ENCODE data around the gene KLK2. TPM values are rescaled to one million over a fixed set of nuclear protein-coding genes. Genes with fewer than 3 reads are reported as not detected.
A peak's percentile ranks its signal among the peaks of the same experiment; 100 is the strongest.

Gene KLK2
- not detected for polyA plus RNA-seq (2013, experiment 1 of 2)
- polyA plus RNA-seq (2013, experiment 2 of 2): not detected

GRCh38 chr19:50873056-50873455, at the start of gene KLK2:
TSS of gene KLK2 (plus strand) at chr19:50873439. CDS start at chr19:50873474, 35 bp downstream.
- Histone ChIP-seq H3K4me1 (ENCODE audit: control insufficient read depth, insufficient read depth, low read length, poor library complexity, severe bottlenecking) (no peaks in the 10 kb centered on the region), H3K4me3 (ENCODE audit: extremely low read depth, insufficient read depth, low read length, poor library complexity, severe bottlenecking) (no peak within 1 kb of the TSS), H3K36me3 (ENCODE audit: control insufficient read depth, insufficient read depth, low read length) (no peaks in the 10 kb centered on the region), H3K27ac (ENCODE audit: low read depth, low read length, severe bottlenecking) (no peak within 1 kb of the TSS), H3K9me3 (ENCODE audit: control insufficient read depth, low read length) (no peaks in the 10 kb centered on the region)
- 85 to 100% methylated on average over 2 of the region's 3 CpGs for WGBS, 2 experiments (ENCODE audit: insufficient coverage in 2 of 2)

- Histone ChIP-seq H3K9me3 (ENCODE audit: control insufficient read depth, low read length) (no peaks in the 10 kb centered on the region), H3K36me3 (ENCODE audit: control insufficient read depth, insufficient read depth, low read length) (no peaks in the 10 kb centered on the region), H3K4me1 (ENCODE audit: control insufficient read depth, insufficient read depth, low read length, poor library complexity, severe bottlenecking) (no peaks in the 10 kb centered on the region), H3K27ac (ENCODE audit: low read depth, low read length, severe bottlenecking) (no peak overlapping the region), H3K4me3 (ENCODE audit: extremely low read depth, insufficient read depth, low read length, poor library complexity, severe bottlenecking) (no peak overlapping the region)
- WGBS, 2 experiments (ENCODE audit: insufficient coverage in 2 of 2): 88 to 89% methylated on average over 38 of the region's 43 CpGs
These were observed 46.6 kb upstream of the KLK2 start for GRCh38 chr19:50826492-50827240.

GRCh38 chr19:50827476-50827875, 45.8 kb upstream of the KLK2 start:
- H3K4me3 ChIP-seq (ENCODE audit: extremely low read depth, insufficient read depth, low read length, poor library complexity, severe bottlenecking): no peak overlapping the region
- no peaks in the 10 kb centered on the region for H3K9me3 ChIP-seq (ENCODE audit: control insufficient read depth, low read length)
- no peaks in the 10 kb centered on the region for H3K36me3 ChIP-seq (ENCODE audit: control insufficient read depth, insufficient read depth, low read length)
- H3K4me1 ChIP-seq (ENCODE audit: control insufficient read depth, insufficient read depth, low read length, poor library complexity, severe bottlenecking): no peaks in the 10 kb centered on the region
- H3K27ac ChIP-seq (ENCODE audit: low read depth, low read length, severe bottlenecking): no peak overlapping the region
- 88 to 90% methylated on average over 1 to 2 of the region's 14 CpGs for WGBS, 2 experiments (ENCODE audit: insufficient coverage in 2 of 2)

GRCh38 chr19:50829801-50830200, 43.4 kb upstream of the KLK2 start:
- H3K4me3 ChIP-seq (ENCODE audit: extremely low read depth, insufficient read depth, low read length, poor library complexity, severe bottlenecking): no peak overlapping the region
- H3K27ac ChIP-seq (ENCODE audit: low read depth, low read length, severe bottlenecking): no peak overlapping the region
- 100% methylated on average over 1 of the region's 5 CpGs; no CpG with 5 or more reads in 1 of the 2 experiments for WGBS, 2 experiments (ENCODE audit: insufficient coverage in 2 of 2)
- no peaks in the 10 kb centered on the region for H3K9me3 ChIP-seq (ENCODE audit: control insufficient read depth, low read length)
- no peaks in the 10 kb centered on the region for H3K4me1 ChIP-seq (ENCODE audit: control insufficient read depth, insufficient read depth, low read length, poor library complexity, severe bottlenecking)
- no peaks in the 10 kb centered on the region for H3K36me3 ChIP-seq (ENCODE audit: control insufficient read depth, insufficient read depth, low read length)

GRCh38 chr19:50830266-50831025, 42.8 kb upstream of the KLK2 start:
- no peak overlapping the region for H3K27ac ChIP-seq (ENCODE audit: low read depth, low read length, severe bottlenecking)
- WGBS, 2 experiments (ENCODE audit: insufficient coverage in 2 of 2): 54 to 62% methylated on average over 5 to 6 of the region's 17 CpGs
- H3K9me3 ChIP-seq (ENCODE audit: control insufficient read depth, low read length): no peaks in the 10 kb centered on the region
- no peaks in the 10 kb centered on the region for H3K36me3 ChIP-seq (ENCODE audit: control insufficient read depth, insufficient read depth, low read length)
- H3K4me1 ChIP-seq (ENCODE audit: control insufficient read depth, insufficient read depth, low read length, poor library complexity, severe bottlenecking): no peaks in the 10 kb centered on the region
- no peak overlapping the region for H3K4me3 ChIP-seq (ENCODE audit: extremely low read depth, insufficient read depth, low read length, poor library complexity, severe bottlenecking)

- H3K9me3 ChIP-seq (ENCODE audit: control insufficient read depth, low read length): no peaks in the 10 kb centered on the region
- 72 to 79% methylated on average over 4 to 7 of the region's 7 CpGs for WGBS, 2 experiments (ENCODE audit: insufficient coverage in 2 of 2)
- H3K27ac ChIP-seq (ENCODE audit: low read depth, low read length, severe bottlenecking): no peak overlapping the region
- no peaks in the 10 kb centered on the region for H3K4me1 ChIP-seq (ENCODE audit: control insufficient read depth, insufficient read depth, low read length, poor library complexity, severe bottlenecking)
- no peak overlapping the region for H3K4me3 ChIP-seq (ENCODE audit: extremely low read depth, insufficient read depth, low read length, poor library complexity, severe bottlenecking)
- H3K36me3 ChIP-seq (ENCODE audit: control insufficient read depth, insufficient read depth, low read length): no peaks in the 10 kb centered on the region
These were observed 42.2 kb upstream of the KLK2 start for GRCh38 chr19:50831026-50831396.

GRCh38 chr19:50832666-50833065, 40.6 kb upstream of the KLK2 start:
- 72 to 91% methylated on average over 5 to 8 of the region's 8 CpGs for WGBS, 2 experiments (ENCODE audit: insufficient coverage in 2 of 2)

GRCh38 chr19:50833117-50833801, 40.0 kb upstream of the KLK2 start, which contains the start of gene KLK15:
TSS of gene KLK15 (minus strand) at chr19:50833574. CDS start at chr19:50831492, 2,082 bp downstream.
- no peaks in the 10 kb centered on the region for H3K9me3 ChIP-seq (ENCODE audit: control insufficient read depth, low read length)

More at GRCh38 chr19:50832666-50833065, 40.6 kb upstream of the KLK2 start:
- Histone ChIP-seq H3K4me3 (ENCODE audit: extremely low read depth, insufficient read depth, low read length, poor library complexity, severe bottlenecking) (no peak overlapping the region), H3K4me1 (ENCODE audit: control insufficient read depth, insufficient read depth, low read length, poor library complexity, severe bottlenecking) (no peaks in the 10 kb centered on the region), H3K9me3 (ENCODE audit: control insufficient read depth, low read length) (no peaks in the 10 kb centered on the region), H3K27ac (ENCODE audit: low read depth, low read length, severe bottlenecking) (no peak overlapping the region), H3K36me3 (ENCODE audit: control insufficient read depth, insufficient read depth, low read length) (no peaks in the 10 kb centered on the region)

GRCh38 chr19:50833802-50834167, 39.5 kb upstream of the KLK2 start:
- WGBS, 2 experiments (ENCODE audit: insufficient coverage in 2 of 2): 85 to 92% methylated on average over 6 of the region's 6 CpGs

More at GRCh38 chr19:50833117-50833801, 40.0 kb upstream of the KLK2 start, which contains the start of gene KLK15:
- 72 to 83% methylated on average over 7 to 8 of the region's 8 CpGs for WGBS, 2 experiments (ENCODE audit: insufficient coverage in 2 of 2)
- H3K27ac ChIP-seq (ENCODE audit: low read depth, low read length, severe bottlenecking): no peak within 1 kb of the TSS
- H3K36me3 ChIP-seq (ENCODE audit: control insufficient read depth, insufficient read depth, low read length): no peaks in the 10 kb centered on the region
- no peak within 1 kb of the TSS for H3K4me3 ChIP-seq (ENCODE audit: extremely low read depth, insufficient read depth, low read length, poor library complexity, severe bottlenecking)
- H3K4me1 ChIP-seq (ENCODE audit: control insufficient read depth, insufficient read depth, low read length, poor library complexity, severe bottlenecking): no peaks in the 10 kb centered on the region

GRCh38 chr19:50835103-50835784, 38.0 kb upstream of the KLK2 start:
- H3K27ac ChIP-seq (ENCODE audit: low read depth, low read length, severe bottlenecking): no peak overlapping the region
- no peaks in the 10 kb centered on the region for H3K4me1 ChIP-seq (ENCODE audit: control insufficient read depth, insufficient read depth, low read length, poor library complexity, severe bottlenecking)
- 55 to 63% methylated on average over 7 to 8 of the region's 13 CpGs for WGBS, 2 experiments (ENCODE audit: insufficient coverage in 2 of 2)
- no peaks in the 10 kb centered on the region for H3K36me3 ChIP-seq (ENCODE audit: control insufficient read depth, insufficient read depth, low read length)
- H3K4me3 ChIP-seq (ENCODE audit: extremely low read depth, insufficient read depth, low read length, poor library complexity, severe bottlenecking): peak overlapping the region; percentile 46
- H3K9me3 ChIP-seq (ENCODE audit: control insufficient read depth, low read length): no peaks in the 10 kb centered on the region

More at GRCh38 chr19:50833802-50834167, 39.5 kb upstream of the KLK2 start:
- Histone ChIP-seq H3K36me3 (ENCODE audit: control insufficient read depth, insufficient read depth, low read length) (no peaks in the 10 kb centered on the region), H3K4me3 (ENCODE audit: extremely low read depth, insufficient read depth, low read length, poor library complexity, severe bottlenecking) (no peak overlapping the region), H3K9me3 (ENCODE audit: control insufficient read depth, low read length) (no peaks in the 10 kb centered on the region), H3K4me1 (ENCODE audit: control insufficient read depth, insufficient read depth, low read length, poor library complexity, severe bottlenecking) (no peaks in the 10 kb centered on the region), H3K27ac (ENCODE audit: low read depth, low read length, severe bottlenecking) (no peak overlapping the region)

Data from mesodermal cell (in vitro differentiated cells).